OCI-LY1 (cell line): ENCODE data around the gene CAPN11.
"Not testable (repeated sequence)": the region's sequence is repeated elsewhere in the genome, so short reads cannot be mapped to it uniquely, and the experiment has no call there.

Experiments
- H2AFZ ChIP-seq: fragments of 200-600 bp; sonication (generic), shearing (Covaris generic); 2 replicates; pipeline ENCODE4 v1.6.0; 2014; ENCODE audit warnings: antibody characterized with exemption, mild to moderate bottlenecking, low read length
- H3F3A ChIP-seq: fragments of 200-600 bp; sonication (generic), shearing (Covaris generic); 2 replicates; pipeline ENCODE4 v1.6.0; 2014; ENCODE audit warnings: mild to moderate bottlenecking, antibody characterized with exemption, low read length, moderate library complexity; ENCODE audit not compliant: insufficient read depth
- H3K27ac ChIP-seq: fragments of 200-600 bp; sonication (generic); 2 replicates; pipeline ENCODE4 v1.5.1; 2014; ENCODE audit warnings: low read length, mixed run types, mild to moderate bottlenecking, low read depth; ENCODE audit not compliant: poor library complexity, severe bottlenecking
- H3K27me3 ChIP-seq: fragments of 200-600 bp; sonication (generic); 2 replicates; pipeline ENCODE4 v1.6.0; 2014; ENCODE audit warnings: antibody characterized with exemption, mild to moderate bottlenecking, low read length, moderate library complexity; ENCODE audit not compliant: insufficient read depth
- H3K36me3 ChIP-seq: fragments of 200-600 bp; sonication (generic); 2 replicates; pipeline ENCODE4 v1.6.1; 2014; ENCODE audit warnings: mild to moderate bottlenecking, antibody characterized with exemption, low read length, moderate library complexity, mixed read lengths; ENCODE audit not compliant: insufficient read depth
- H3K4me1 ChIP-seq: fragments of 200-600 bp; sonication (generic); 2 replicates; pipeline ENCODE4 v1.5.1; 2014; ENCODE audit warnings: mild to moderate bottlenecking, low read length, moderate library complexity; ENCODE audit not compliant: insufficient read depth, severe bottlenecking
- H3K4me2 ChIP-seq: fragments of 200-600 bp; sonication (generic), shearing (Covaris generic); 2 replicates; pipeline ENCODE4 v1.6.1; 2014; ENCODE audit warnings: low read length
- H3K4me3 ChIP-seq: fragments of 200-600 bp; sonication (generic); 2 replicates; pipeline ENCODE4 v1.5.1; 2014; ENCODE audit warnings: low read length, low read depth, mild to moderate bottlenecking, mixed read lengths; ENCODE audit not compliant: poor library complexity, severe bottlenecking
- H3K79me2 ChIP-seq: fragments of 200-600 bp; shearing (Covaris generic); 2 replicates; pipeline ENCODE4 v1.6.1; 2016; ENCODE audit warnings: mixed run types, low read length, mixed read lengths; ENCODE audit not compliant: insufficient read depth
- H3K9ac ChIP-seq: fragments of 200-600 bp; sonication (generic), shearing (Covaris generic); 2 replicates; pipeline ENCODE4 v1.6.1; 2014; ENCODE audit warnings: mild to moderate bottlenecking, low read length, mixed read lengths
- H3K9me2 ChIP-seq: fragments of 200-600 bp; sonication (generic), shearing (Covaris generic); 2 replicates; pipeline ENCODE4 v1.6.1; 2014; ENCODE audit warnings: low read depth, mild to moderate bottlenecking, low read length, mixed read lengths
- H3K9me3 ChIP-seq: fragments of 200-600 bp; shearing (Covaris generic); 2 replicates; pipeline ENCODE4 v1.6.1; 2014; ENCODE audit warnings: low read length, mixed read lengths
- H4K20me1 ChIP-seq: fragments of 200-600 bp; sonication (generic), shearing (Covaris generic); 2 replicates; pipeline ENCODE4 v1.6.0; 2016; ENCODE audit warnings: mild to moderate bottlenecking, low read length; ENCODE audit not compliant: insufficient read depth
- CTCF ChIP-seq: fragments of 200-600 bp; sonication (generic), shearing (Covaris generic); IDR thresholded peaks from 2 replicates; pipeline ENCODE4 v1.5.1; 2017; ENCODE audit warnings: mild to moderate bottlenecking, antibody characterized with exemption, low read length, moderate library complexity, mixed read lengths
- EZH2 ChIP-seq: fragments of 200-600 bp; sonication (generic), shearing (Covaris generic); IDR thresholded peaks from 2 replicates; pipeline ENCODE4 v1.8.0; 2017; ENCODE audit warnings: borderline replicate concordance, mixed run types, mild to moderate bottlenecking, antibody characterized with exemption, low read length, moderate library complexity, mixed read lengths

The CAPN11 gene

GRCh38 chr6:44193307-44193910, 34.8 kb downstream of the CAPN11 start:
- Histone ChIP-seq H3K27ac (no peak overlapping the region), H3K9ac (no peak overlapping the region), H3F3A (no peaks in the 10 kb centered on the region), H3K9me3 (no peaks in the 10 kb centered on the region), H3K36me3 (no peaks in the 10 kb centered on the region), H3K4me3 (no peak overlapping the region), H3K4me2 (no peak overlapping the region), H3K4me1 (peaks cover 9% of the 10 kb centered on the region), H4K20me1 (no peaks in the 10 kb centered on the region), H3K9me2 (no peaks in the 10 kb centered on the region), H3K79me2 (no peaks in the 10 kb centered on the region), H3K27me3 (0 out of 2 replicates have a peak, but pooled peaks cover 4% of the 10 kb centered on the region), H2AFZ (no peak overlapping the region)
- TF ChIP-seq EZH2: no peak
- no peak for TF ChIP-seq CTCF

- no peaks in the 10 kb centered on the region for H3K9me3 ChIP-seq
- TF ChIP-seq EZH2 (no peak), CTCF (no peak)
- no peak overlapping the region for H3K9ac ChIP-seq
Measured at GRCh38 chr6:44194326-44194725, 35.7 kb downstream of the CAPN11 start.

GRCh38 chr6:44196351-44196750, 37.7 kb downstream of the CAPN11 start:
- not testable (repeated sequence) for H2AFZ ChIP-seq, H3K9ac ChIP-seq, H3K27me3 ChIP-seq, H3K79me2 ChIP-seq, H3K4me2 ChIP-seq, H4K20me1 ChIP-seq, H3F3A ChIP-seq, H3K27ac ChIP-seq, H3K4me3 ChIP-seq, H3K9me3 ChIP-seq, H3K9me2 ChIP-seq, H3K4me1 ChIP-seq, H3K36me3 ChIP-seq

More at GRCh38 chr6:44194326-44194725, 35.7 kb downstream of the CAPN11 start:
- Histone ChIP-seq H3K4me1 (peaks cover 9% of the 10 kb centered on the region), H3K4me2 (no peak overlapping the region), H3F3A (no peaks in the 10 kb centered on the region), H2AFZ (no peak overlapping the region), H3K4me3 (no peak overlapping the region), H3K36me3 (no peaks in the 10 kb centered on the region), H4K20me1 (no peaks in the 10 kb centered on the region), H3K9me2 (no peaks in the 10 kb centered on the region), H3K79me2 (no peaks in the 10 kb centered on the region), H3K27ac (no peak overlapping the region), H3K27me3 (0 out of 2 replicates have a peak, but pooled peaks cover 4% of the 10 kb centered on the region)

GRCh38 chr6:44198684-44199083, 40.1 kb downstream of the CAPN11 start:
- no peaks in the 10 kb centered on the region for H3K79me2 ChIP-seq
- H3F3A ChIP-seq: no peaks in the 10 kb centered on the region
- peaks cover 4% of the 10 kb centered on the region; the same call in 1 of the 2 replicates for H3K27me3 ChIP-seq
- no peaks in the 10 kb centered on the region for H3K36me3 ChIP-seq
- TF ChIP-seq CTCF: no peak
- no peak for TF ChIP-seq EZH2
- H3K9me2 ChIP-seq: no peaks in the 10 kb centered on the region
- H3K4me2 ChIP-seq: no peak overlapping the region
- H2AFZ ChIP-seq: no peak overlapping the region
- no peak overlapping the region for H3K27ac ChIP-seq
- H3K9me3 ChIP-seq: no peaks in the 10 kb centered on the region
- H3K4me1 ChIP-seq: no peaks in the 10 kb centered on the region
- no peak overlapping the region for H3K4me3 ChIP-seq
- no peak overlapping the region for H3K9ac ChIP-seq
- no peaks in the 10 kb centered on the region for H4K20me1 ChIP-seq
